Stimulated activated naive CD8-positive, alpha-beta T cell treated with anti-CD3 and anti-CD28 coated beads, Interleukin-15, Interleukin-2, amounts not matched to agents 100 ng/mL and 50 ng/mL, for 24 hours (primary cell): Measurements from ENCODE around the gene DYNLRB1.

ENCODE experiments used
- H3K27ac Mint-ChIP-seq: one replicate; pipeline ENCODE4 v1.8.0; 2021; ENCODE audit warnings: mild to moderate bottlenecking, mixed read lengths
- H3K27me3 Mint-ChIP-seq: one replicate; pipeline ENCODE4 v1.8.0; 2021; ENCODE audit warnings: mixed read lengths
- H3K36me3 Mint-ChIP-seq: one replicate; pipeline ENCODE4 v1.8.0; 2021; ENCODE audit warnings: low read depth, mixed read lengths
- H3K4me1 Mint-ChIP-seq: one replicate; pipeline ENCODE4 v1.8.0; 2021; ENCODE audit warnings: low read depth, mixed read lengths
- H3K4me3 Mint-ChIP-seq: one replicate; pipeline ENCODE4 v1.8.0; 2021; ENCODE audit warnings: mild to moderate bottlenecking, mixed read lengths
- H3K9me3 Mint-ChIP-seq: one replicate; pipeline ENCODE4 v1.8.0; 2021; ENCODE audit warnings: mixed read lengths

DYNLRB1 gene

DNA sequence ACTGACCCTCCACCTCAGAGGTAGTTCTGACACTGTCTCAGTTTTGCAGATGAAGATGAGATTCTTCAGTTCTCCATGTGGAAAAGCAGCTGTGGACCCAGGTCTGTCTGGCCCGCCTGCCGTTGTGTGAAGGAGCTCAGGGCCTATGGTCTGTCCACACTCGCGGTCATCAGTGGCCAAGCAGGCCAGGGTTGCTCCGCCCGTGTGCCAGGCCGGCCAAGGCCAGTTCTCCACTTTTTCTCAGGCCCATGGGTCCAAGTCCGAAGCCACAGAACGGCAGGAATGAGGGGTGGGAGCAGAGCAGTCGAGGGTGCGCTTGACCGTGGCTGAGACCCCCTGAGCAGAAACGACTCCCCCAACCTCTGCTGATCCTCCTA lies 33.7 kb downstream of the DYNLRB1 start:
- H3K27me3 Mint-ChIP-seq: no peaks in the 10 kb centered on the region
- no peak overlapping the region for H3K4me3 Mint-ChIP-seq
- no peaks in the 10 kb centered on the region for H3K4me1 Mint-ChIP-seq
- H3K27ac Mint-ChIP-seq: no peak overlapping the region
- H3K36me3 Mint-ChIP-seq: no peaks in the 10 kb centered on the region
- no peaks in the 10 kb centered on the region for H3K9me3 Mint-ChIP-seq

DNA sequence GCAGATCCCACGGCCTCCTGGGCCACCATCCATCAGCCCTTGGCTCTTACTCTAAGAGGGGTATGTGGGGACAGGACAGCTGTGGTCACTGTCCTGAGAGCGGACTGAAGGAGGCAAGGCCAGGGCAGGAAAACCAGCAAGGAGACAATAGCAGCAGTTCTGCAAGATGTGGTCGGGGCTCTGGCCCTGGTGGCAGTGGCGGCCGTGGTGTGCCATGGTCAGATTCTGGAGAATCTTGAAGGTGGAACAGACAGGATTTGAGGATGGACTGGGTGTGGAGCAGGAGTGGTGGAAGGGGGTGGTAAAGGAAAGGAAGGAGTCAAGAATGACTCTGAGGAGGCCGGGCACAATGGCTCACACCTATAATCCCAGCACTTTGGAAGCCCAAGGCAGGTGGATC lies 36.3 kb downstream of the DYNLRB1 start:
- H3K4me3 Mint-ChIP-seq: no peak overlapping the region
- H3K9me3 Mint-ChIP-seq: no peaks in the 10 kb centered on the region
- no peaks in the 10 kb centered on the region for H3K36me3 Mint-ChIP-seq
- H3K4me1 Mint-ChIP-seq: no peaks in the 10 kb centered on the region
- H3K27me3 Mint-ChIP-seq: no peaks in the 10 kb centered on the region
- no peak overlapping the region for H3K27ac Mint-ChIP-seq

DNA sequence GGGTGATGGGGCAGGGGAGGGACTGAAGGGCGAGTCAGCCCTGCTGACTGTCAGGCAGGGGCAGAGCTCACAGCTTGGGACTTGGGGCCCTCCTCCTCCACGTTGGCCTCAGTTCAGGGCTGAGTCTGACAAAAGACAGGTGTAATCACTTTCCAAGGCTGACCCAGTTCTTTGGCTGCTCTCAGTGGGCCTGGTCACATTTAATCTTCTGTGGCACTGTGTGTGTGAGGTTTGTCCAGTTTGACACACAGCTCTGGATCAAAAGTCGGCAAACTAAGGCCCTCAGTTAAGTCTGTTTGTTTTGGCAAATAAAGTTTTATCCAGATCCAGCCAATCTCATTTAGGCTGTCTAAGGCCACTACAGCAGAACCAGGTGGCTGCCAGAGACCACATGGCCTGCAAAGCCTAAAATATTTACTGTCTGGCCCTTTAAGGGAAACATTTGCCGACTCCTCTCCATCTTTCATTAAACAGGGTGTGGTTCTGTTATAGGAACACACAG lies 37.2 kb downstream of the DYNLRB1 start:
- peaks cover 3% of the 10 kb centered on the region for H3K36me3 Mint-ChIP-seq
- H3K27ac Mint-ChIP-seq: no peak overlapping the region
- H3K4me1 Mint-ChIP-seq: peaks cover 7% of the 10 kb centered on the region
- no peak overlapping the region for H3K4me3 Mint-ChIP-seq
- H3K27me3 Mint-ChIP-seq: no peaks in the 10 kb centered on the region
- no peaks in the 10 kb centered on the region for H3K9me3 Mint-ChIP-seq

DNA sequence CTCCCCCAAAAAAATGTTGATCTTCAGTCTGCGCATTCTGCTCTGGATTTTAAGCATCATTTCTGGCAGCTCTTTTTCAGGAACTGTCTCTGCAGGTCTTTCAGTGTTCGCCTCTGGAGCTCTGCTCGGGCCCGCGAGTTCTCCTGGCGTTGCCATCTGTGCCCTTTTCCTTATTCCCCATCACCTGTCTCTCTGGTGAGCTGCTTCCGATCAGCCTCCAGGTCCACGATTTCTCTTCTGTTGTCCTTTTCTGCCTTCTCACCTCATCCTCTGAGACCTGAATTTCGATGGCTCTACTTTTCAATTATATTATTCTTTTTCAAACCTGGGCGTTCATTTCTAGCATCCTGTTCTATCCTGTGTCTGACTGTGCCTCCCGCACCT lies 41.7 kb downstream of the DYNLRB1 start:
- Mint-ChIP-seq H3K4me3 (peak overlapping the region; percentile 87), H3K27ac (peak overlapping the region; percentile 86), H3K9me3 (no peaks in the 10 kb centered on the region), H3K4me1 (peaks cover 7% of the 10 kb centered on the region), H3K27me3 (no peaks in the 10 kb centered on the region), H3K36me3 (peaks cover 3% of the 10 kb centered on the region)

DNA sequence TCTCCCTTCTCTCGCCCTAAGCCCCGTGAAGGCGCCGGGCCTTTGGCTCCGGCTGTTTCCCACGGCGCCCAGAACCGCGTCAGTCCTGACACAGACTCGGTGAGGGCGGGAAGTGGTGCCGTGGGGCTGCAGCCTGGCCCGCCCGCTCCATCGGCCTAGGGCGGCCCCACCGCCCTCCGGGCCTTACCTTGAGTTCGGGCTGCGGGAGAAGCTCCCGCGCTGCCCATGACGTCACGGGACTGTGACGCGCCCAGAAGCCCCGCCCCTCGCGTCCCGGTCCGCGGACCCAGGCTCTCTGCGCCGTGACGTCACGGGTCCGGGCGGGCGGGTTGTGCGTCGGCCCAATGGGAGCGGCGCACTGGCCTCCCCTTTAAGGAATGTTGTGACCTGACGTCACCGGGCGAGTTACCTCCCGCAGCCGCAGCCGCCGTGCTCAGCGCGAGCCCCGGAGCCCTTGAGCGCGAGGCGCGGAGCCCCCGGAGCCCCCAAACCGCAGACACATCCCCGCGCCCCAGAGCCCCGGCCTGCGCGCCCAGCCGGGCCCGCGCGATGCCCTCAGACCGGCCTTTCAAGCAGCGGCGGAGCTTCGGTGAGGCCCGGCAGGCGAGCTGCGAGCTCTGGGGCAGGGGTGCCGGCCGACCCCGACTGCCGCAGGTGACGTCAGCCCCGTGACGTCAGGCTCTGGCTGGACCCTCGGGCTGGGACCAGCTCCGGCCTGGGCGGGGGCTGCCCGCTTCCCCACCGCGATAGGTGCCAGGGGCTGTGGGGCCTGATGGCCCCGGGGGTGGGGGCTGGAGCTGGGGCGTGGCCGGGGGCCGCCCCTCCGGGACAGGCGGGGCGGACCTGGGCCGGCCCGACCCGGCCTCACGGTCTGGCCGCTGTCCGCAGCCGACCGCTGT lies 42.3 kb downstream of the DYNLRB1 start, which contains the start of gene MAP1LC3A:
Gene MAP1LC3A, plus strand, starts transcription at position 399 of the 899 bp plus-strand sequence. Its CDS starts 151 bp downstream, at position 550.
- H3K4me1 Mint-ChIP-seq: peaks cover 7% of the 10 kb centered on the region
- no peaks in the 10 kb centered on the region for H3K27me3 Mint-ChIP-seq
- no peaks in the 10 kb centered on the region for H3K9me3 Mint-ChIP-seq
- peak within 1 kb of the TSS; percentile 87 for H3K4me3 Mint-ChIP-seq
- peaks cover 3% of the 10 kb centered on the region for H3K36me3 Mint-ChIP-seq
- peak within 1 kb of the TSS; percentile 86 for H3K27ac Mint-ChIP-seq

DNA sequence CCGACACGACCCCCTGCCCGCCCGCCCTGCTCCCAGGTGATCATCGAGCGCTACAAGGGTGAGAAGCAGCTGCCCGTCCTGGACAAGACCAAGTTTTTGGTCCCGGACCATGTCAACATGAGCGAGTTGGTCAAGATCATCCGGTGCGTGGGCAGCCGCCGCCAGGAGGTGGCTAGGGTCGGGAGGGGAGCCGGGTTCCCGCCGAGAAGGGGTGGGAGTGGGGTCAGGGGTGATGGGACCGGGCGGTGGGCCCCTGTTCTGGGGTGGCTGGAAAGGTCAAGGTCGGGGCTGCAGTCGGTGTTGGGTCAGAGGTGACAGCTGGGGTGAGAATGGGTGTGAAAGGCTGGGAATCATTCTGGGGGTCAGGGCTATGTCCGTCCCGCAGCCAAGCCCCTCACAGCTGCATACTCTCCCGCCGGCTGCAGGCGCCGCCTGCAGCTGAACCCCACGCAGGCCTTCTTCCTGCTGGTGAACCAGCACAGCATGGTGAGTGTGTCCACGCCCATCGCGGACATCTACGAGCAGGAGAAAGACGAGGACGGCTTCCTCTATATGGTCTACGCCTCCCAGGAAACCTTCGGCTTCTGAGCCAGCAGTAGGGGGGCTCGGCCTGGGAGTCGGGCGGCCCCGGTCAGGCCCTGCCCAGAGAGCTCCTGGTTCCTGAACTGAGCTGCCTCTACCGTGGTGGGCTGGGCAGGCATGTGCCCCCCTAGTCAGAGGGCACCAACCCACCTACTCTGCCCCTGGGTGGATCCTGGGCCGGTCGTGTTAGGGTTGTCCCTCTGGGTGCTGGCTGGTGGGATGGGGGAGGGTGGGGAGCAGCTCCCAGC lies 43.3 kb downstream of the DYNLRB1 start:
- H3K36me3 Mint-ChIP-seq: peaks cover 3% of the 10 kb centered on the region
- no peaks in the 10 kb centered on the region for H3K9me3 Mint-ChIP-seq
- peak overlapping the region; percentile 35 for H3K4me3 Mint-ChIP-seq
- no peak overlapping the region for H3K27ac Mint-ChIP-seq
- peaks cover 7% of the 10 kb centered on the region for H3K4me1 Mint-ChIP-seq
- H3K27me3 Mint-ChIP-seq: no peaks in the 10 kb centered on the region

DNA sequence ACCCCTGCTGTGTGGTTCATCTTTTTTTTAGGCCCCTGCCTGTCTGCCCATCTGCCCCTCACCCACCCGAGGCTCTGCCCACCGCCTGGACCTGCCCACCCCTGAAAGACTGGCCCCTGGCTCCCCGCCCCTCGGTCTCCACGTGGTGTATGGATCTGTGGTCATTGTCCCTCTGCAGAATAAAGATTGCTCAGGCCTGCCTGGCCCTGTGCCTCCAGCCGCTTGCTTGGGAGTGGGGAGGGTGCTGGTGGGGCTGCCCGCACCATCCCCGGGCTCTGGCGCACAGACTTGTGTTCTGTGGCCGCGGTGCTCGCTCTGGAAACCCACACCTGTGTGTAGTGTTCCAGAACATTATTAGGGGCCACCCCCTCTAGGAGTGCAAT lies 43.9 kb downstream of the DYNLRB1 start:
- peaks cover 3% of the 10 kb centered on the region for H3K36me3 Mint-ChIP-seq
- no peak overlapping the region for H3K27ac Mint-ChIP-seq
- H3K4me3 Mint-ChIP-seq: peak overlapping the region; percentile 20
- no peaks in the 10 kb centered on the region for H3K27me3 Mint-ChIP-seq
- H3K4me1 Mint-ChIP-seq: peaks cover 7% of the 10 kb centered on the region
- no peaks in the 10 kb centered on the region for H3K9me3 Mint-ChIP-seq

DNA sequence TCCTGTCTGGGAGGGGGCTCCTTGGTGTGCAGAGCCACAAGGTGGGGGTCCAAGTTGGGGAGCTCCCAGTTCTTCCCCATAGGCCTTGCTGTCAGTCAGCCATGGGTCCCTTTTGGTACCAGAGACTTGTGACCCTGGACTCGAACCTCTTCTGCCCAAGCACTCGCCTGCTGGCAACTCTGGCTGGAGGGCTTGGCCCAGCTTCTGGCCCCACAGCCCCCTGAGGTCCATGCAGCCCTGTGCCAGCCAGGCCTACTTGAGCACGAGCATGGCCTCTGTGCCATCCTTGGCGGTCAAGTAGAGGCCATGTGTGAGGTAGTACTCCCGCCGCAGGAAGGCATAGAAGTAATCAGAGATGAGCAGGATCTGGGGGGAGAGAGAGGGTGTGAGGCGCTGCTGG lies 44.4 kb downstream of the DYNLRB1 start:
- H3K27me3 Mint-ChIP-seq: no peaks in the 10 kb centered on the region
- H3K4me1 Mint-ChIP-seq: peaks cover 7% of the 10 kb centered on the region
- H3K4me3 Mint-ChIP-seq: peak overlapping the region; percentile 20
- H3K9me3 Mint-ChIP-seq: no peaks in the 10 kb centered on the region
- peaks cover 4% of the 10 kb centered on the region for H3K36me3 Mint-ChIP-seq
- H3K27ac Mint-ChIP-seq: no peak overlapping the region

DNA sequence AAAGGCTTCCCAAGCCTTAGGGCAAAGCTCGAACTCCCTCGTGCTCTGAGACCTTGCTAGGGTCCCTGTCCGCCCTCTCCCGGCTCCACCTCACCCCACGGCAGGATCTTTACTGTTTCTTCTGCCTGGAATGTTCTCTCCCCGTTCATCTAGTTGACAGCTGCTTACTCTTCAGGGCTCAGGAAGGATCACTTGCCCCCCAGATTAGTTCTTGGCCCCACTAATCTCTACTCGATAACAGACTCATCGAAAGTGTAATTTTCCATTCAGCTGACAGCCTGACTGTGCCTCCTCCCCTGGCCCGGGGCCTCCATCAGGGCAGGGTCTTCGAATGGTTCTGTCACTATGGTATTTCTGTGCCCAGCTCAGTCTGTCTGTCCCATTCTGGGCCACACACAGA lies 45.4 kb downstream of the DYNLRB1 start:
- H3K36me3 Mint-ChIP-seq: peaks cover 8% of the 10 kb centered on the region
- H3K4me1 Mint-ChIP-seq: peaks cover 7% of the 10 kb centered on the region
- no peaks in the 10 kb centered on the region for H3K27me3 Mint-ChIP-seq
- H3K9me3 Mint-ChIP-seq: no peaks in the 10 kb centered on the region
- no peak overlapping the region for H3K27ac Mint-ChIP-seq
- no peak overlapping the region for H3K4me3 Mint-ChIP-seq

DNA sequence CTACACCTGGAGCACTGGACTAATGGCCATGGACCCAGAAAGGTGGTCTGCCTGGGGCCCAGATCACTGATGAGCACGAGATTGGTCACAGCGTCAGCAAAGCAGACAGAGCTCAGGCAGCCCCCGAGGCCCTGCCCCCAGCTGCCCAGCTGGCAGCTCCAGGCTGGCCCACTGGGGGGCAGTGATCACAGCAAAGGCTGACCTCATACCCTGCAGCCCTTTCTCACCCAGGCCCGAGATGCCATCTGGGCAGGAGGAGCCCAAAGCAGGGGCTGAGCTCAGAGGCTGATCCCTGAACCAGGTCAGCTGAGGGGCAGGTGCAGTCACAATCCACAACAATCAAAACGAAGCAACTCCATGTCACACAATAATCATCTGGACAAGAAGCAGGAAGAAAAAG lies 46.4 kb downstream of the DYNLRB1 start:
- Mint-ChIP-seq H3K27ac (no peak overlapping the region), H3K27me3 (no peaks in the 10 kb centered on the region), H3K36me3 (peaks cover 8% of the 10 kb centered on the region), H3K4me1 (peaks cover 7% of the 10 kb centered on the region), H3K9me3 (no peaks in the 10 kb centered on the region), H3K4me3 (no peak overlapping the region)

DNA sequence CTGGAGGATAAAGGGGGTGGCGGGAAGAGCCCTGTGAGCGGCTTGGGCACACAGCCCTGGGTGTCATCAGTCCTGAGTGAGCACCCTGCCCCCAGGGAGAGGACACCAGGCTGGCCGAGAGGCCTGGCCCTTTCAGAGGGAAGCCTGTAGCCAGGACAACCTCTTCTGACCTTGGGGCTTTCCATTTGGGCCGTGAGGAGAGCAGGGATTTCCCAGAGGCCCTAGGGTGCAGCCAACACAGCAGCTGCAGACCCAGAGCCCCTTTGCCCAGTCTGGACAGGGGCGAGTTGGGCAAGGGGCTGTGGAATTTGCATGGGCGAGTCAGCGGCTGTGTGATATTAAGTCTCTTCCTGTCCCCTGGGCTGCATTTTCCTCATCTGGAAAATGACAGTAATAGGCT lies 48.6 kb downstream of the DYNLRB1 start:
- Mint-ChIP-seq H3K27me3 (no peaks in the 10 kb centered on the region), H3K36me3 (peaks cover 5% of the 10 kb centered on the region), H3K4me1 (no peaks in the 10 kb centered on the region), H3K4me3 (no peak overlapping the region), H3K27ac (no peak overlapping the region), H3K9me3 (no peaks in the 10 kb centered on the region)

DNA sequence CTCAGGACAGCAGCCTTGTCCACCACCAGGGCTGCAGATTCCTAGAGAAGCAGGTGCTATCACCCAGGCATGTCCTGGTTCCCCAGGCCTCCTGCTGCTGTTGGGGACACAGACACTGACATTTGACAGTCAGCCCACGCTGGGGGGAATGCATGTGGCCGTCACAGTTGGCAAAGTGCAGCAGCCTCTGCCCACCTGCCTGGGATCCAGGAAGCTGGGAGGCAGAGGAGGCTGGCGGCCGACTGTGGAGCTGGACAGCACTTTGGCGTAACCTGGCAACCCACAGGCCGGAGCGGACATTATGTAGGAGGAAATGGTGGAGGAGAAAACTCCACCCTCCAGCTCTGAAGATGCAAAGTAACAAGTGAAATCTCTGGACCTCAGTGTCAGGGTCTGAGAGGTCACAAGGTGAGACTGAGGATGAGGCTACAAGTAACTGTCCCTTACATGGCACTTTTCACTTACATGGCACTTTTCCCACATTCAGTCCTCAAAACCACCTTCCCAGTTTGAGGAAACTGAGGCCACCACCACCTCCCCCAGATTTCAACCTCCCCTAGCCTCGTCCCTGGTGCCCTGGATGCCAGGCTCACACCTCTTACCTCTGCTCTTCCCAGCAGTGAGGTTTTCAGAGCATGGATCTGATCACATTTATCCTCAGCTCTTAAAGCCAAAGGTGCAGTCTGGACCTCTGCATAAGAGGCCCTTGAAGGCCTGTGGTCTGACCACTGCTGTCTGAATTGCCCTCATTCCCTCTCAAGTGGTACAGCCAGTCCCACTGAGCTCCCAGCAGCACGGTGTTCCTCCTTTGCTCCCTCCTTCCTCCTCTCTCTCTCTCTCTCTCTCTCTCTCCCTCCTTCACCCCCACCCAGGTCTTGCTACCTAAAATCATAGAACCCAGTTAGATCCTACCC lies 51.0 kb downstream of the DYNLRB1 start:
- Mint-ChIP-seq H3K4me1 (peaks cover 11% of the 10 kb centered on the region), H3K36me3 (peaks cover 14% of the 10 kb centered on the region), H3K27ac (no peak overlapping the region), H3K9me3 (no peaks in the 10 kb centered on the region), H3K4me3 (no peak overlapping the region), H3K27me3 (no peaks in the 10 kb centered on the region)

DNA sequence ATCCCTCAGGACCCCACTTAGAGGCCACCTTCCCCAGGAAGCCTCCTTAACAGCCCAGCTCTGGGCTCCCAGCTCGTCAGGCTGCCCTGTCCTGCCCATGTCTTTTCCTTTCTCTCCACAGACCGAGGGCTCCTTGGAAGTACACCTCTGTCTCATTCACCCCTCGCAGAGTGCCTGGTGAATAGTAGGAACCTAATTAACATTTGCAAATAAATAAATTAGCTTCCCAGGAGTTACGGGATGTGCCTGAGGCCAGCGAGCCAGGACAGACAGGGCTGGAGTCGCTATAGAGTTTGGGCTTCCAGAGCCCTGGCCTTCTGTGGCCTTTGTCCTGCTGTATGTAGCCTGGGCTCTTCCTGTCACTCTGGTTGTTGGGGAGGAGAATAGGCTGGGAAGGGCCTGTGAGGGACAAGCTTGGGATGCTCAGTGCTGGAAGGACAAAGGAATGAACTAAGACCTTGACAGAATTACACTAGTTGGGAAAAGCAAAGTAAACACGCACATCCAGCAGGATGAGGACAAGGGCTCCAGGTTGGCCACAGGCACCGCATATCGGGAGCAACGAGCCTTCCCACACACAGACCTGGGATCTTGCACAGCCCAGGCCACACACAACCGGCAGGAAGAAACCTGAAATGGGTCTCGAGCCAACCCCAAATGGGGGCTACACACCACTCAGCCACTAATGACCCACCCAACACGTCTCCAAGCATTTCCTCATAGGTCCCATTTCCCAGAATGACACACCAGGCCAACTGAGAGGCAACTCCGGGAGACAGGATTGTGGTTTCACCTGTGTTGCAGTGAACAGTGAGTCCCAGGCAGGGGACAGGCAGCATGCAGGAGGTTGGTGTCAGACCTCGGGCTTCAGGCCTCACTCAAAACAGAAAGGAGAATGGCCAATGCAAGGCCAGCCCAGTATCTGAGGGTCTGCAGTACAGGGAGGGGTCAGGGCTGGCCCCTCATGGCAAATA lies 52.0 kb downstream of the DYNLRB1 start:
- H3K4me3 Mint-ChIP-seq: no peak overlapping the region
- no peaks in the 10 kb centered on the region for H3K27me3 Mint-ChIP-seq
- H3K36me3 Mint-ChIP-seq: peaks cover 21% of the 10 kb centered on the region
- no peak overlapping the region for H3K27ac Mint-ChIP-seq
- no peaks in the 10 kb centered on the region for H3K9me3 Mint-ChIP-seq
- H3K4me1 Mint-ChIP-seq: peaks cover 11% of the 10 kb centered on the region
